PC-9 (cell line): ENCODE results near the gene IL6R. TPM values are rescaled to one million over a fixed set of nuclear protein-coding genes. Genes with fewer than 3 reads are reported as not detected.

Experiments
- BruUV-seq: library from RNA; stranded (reverse); fragments of 400-500 nt; replicated peaks from 2 replicates; lab custom pipeline; 2021; lab: Mats Ljungman, UMichigan
- CTCF ChIA-PET: fragments of 300-600 bp; sonication (Branson Sonifier 250); formaldehyde crosslinking; loops from one replicate; lab custom pipeline; 2022; ENCODE audit warnings: antibody characterized with exemption; lab: Charles Lee
- POLR2A ChIA-PET: fragments of 300-600 bp; sonication (Branson Sonifier 250); formaldehyde crosslinking; loops from one replicate; lab custom pipeline; 2022; ENCODE audit warnings: antibody characterized with exemption; ENCODE audit not compliant: unreplicated experiment; lab: Charles Lee
- DNase-seq, 2 experiments: peaks; one replicate each; pipeline versions ENCODE4 v3.0.0 to v3.0.0-alpha.2; 2015 to 2022; ENCODE audit warnings: mixed read lengths in 1 of 2
- H2AFZ ChIP-seq: fragments of 200-600 bp; sonication (generic); 2 replicates; pipeline ENCODE4 v1.8.1; 2017; ENCODE audit warnings: antibody characterized with exemption
- H3F3A ChIP-seq: fragments of 200-600 bp; sonication (generic); 2 replicates; pipeline ENCODE4 v1.8.1; 2017; ENCODE audit warnings: antibody characterized with exemption, mild to moderate bottlenecking, low read depth; ENCODE audit not compliant: insufficient read depth
- H3K27ac ChIP-seq: fragments of 200-600 bp; sonication (generic); 2 replicates; pipeline ENCODE4 v1.6.1; 2016; ENCODE audit warnings: mixed run types
- H3K27me3 ChIP-seq: fragments of 200-600 bp; sonication (generic); 2 replicates; pipeline ENCODE4 v1.6.1; 2016; ENCODE audit warnings: low read depth, mixed run types; ENCODE audit not compliant: insufficient read depth
- H3K36me3 ChIP-seq: fragments of 200-600 bp; sonication (generic); 2 replicates; pipeline ENCODE4 v1.6.1; 2016; ENCODE audit warnings: low read depth, mixed run types
- H3K4me1 ChIP-seq: fragments of 200-600 bp; sonication (generic); replicated peaks from 2 replicates; pipeline ENCODE4 v1.6.1; 2016; ENCODE audit warnings: mixed run types; ENCODE audit not compliant: insufficient read depth
- H3K4me2 ChIP-seq: fragments of 200-600 bp; sonication (generic); 2 replicates; pipeline ENCODE4 v1.6.1; 2017; ENCODE audit warnings: mixed run types
- H3K4me3 ChIP-seq: fragments of 200-600 bp; sonication (generic); 2 replicates; pipeline ENCODE4 v1.6.1; 2016; ENCODE audit warnings: mixed run types
- H3K79me2 ChIP-seq: fragments of 200-600 bp; sonication (generic); 2 replicates; pipeline ENCODE4 v1.6.1; 2017; ENCODE audit warnings: low read depth, mixed run types
- H3K9me2 ChIP-seq: fragments of 200-600 bp; sonication (generic); 2 replicates; pipeline ENCODE4 v1.8.1; 2017; ENCODE audit warnings: mild to moderate bottlenecking; ENCODE audit not compliant: insufficient read depth
- H3K9me3 ChIP-seq: fragments of 200-600 bp; sonication (generic); 2 replicates; pipeline ENCODE4 v1.8.1; 2016; ENCODE audit warnings: low read depth; ENCODE audit not compliant: insufficient read depth
- H4K20me1 ChIP-seq: fragments of 200-600 bp; sonication (generic); 2 replicates; pipeline ENCODE4 v1.8.1; 2017; ENCODE audit not compliant: insufficient read depth
- EZH2 ChIP-seq: fragments of 200-600 bp; sonication (generic); IDR thresholded peaks from 2 replicates; pipeline ENCODE4 v1.8.0; 2017; ENCODE audit warnings: antibody characterized with exemption, low read depth
- intact Hi-C: fragments of 100-400 bp; cut with micrococcal nuclease; formaldehyde crosslinking; loops from one replicate; pipeline ENCODE4 v1.10.0; 2022; ENCODE audit not compliant: unreplicated experiment
- total RNA-seq: library from RNA; stranded (reverse); gene quantifications from 2 replicates; pipeline ENCODE4 v1.2.3, GENCODE V29; 2021
- TF ChIP-seq, protein P1 (sequence below): fragments of 200-600 bp; sonication (generic); conservative IDR thresholded peaks from 2 replicates; pipeline ENCODE4 v1.6.1; 2017; ENCODE audit warnings: mixed run types, antibody characterized with exemption, mild to moderate bottlenecking, moderate library complexity

The IL6R gene
- total RNA-seq, 1 experiment from 2014 or later, result 3.2 TPM

DNA sequence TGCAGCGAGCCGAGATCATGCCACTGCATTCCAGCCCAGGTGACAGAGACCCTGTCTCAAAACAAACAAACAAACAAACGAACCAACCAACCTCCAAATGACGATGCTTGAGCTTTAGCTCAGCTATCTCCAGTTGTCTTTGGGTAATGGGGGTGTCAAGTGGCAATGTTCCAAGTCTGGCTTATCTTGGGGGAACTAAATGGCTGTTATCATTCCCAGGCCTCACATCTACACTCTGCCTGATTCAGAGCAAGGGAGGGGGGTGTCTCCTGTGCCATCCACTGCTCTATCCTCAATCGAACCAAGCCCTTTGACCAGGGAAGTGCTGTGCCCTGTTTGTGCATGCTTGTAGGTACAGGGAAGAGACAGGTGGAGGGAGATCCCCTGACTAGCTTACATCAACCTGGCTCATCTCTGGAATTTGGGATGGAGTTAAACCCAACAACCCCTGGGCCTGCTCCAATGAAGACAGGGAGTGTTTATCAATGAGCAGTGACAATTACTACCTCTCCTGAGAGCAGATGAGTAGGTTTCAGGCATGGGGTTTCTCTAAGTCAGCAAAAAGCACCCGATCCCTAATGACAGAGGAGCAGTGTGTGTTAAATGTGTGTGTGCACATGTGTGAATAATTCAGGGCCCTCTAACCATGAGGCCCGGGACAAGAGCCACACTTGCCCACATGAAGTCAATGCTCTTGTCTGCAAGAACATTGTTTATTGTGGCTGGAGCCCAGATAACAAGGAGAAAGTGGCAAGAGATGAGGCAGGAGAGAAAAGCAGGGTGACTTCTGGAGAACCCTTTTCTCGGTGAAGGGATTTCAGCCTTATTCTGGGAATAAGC lies 20.3 kb upstream of the IL6R start:
- Histone ChIP-seq H2AFZ (no peak overlapping the region), H3K27me3 (no peaks in the 10 kb centered on the region), H3K4me3 (no peak overlapping the region), H3K79me2 (no peaks in the 10 kb centered on the region), H4K20me1 (no peaks in the 10 kb centered on the region), H3K36me3 (no peaks in the 10 kb centered on the region), H3K4me1 (no peaks in the 10 kb centered on the region), H3K9me3 (no peaks in the 10 kb centered on the region), H3F3A (no peaks in the 10 kb centered on the region), H3K27ac (no peak overlapping the region), H3K9me2 (no peaks in the 10 kb centered on the region), H3K4me2 (no peak overlapping the region)
- no TSS peak for BruUV-seq
- POLR2A ChIA-PET, result no interaction called here
- DNase-seq, result no peak
- intact Hi-C loops, result no loop called here
- CTCF ChIA-PET, result no interaction called here
- no peak for TF ChIP-seq EZH2
- TF ChIP-seq, protein P1, sequence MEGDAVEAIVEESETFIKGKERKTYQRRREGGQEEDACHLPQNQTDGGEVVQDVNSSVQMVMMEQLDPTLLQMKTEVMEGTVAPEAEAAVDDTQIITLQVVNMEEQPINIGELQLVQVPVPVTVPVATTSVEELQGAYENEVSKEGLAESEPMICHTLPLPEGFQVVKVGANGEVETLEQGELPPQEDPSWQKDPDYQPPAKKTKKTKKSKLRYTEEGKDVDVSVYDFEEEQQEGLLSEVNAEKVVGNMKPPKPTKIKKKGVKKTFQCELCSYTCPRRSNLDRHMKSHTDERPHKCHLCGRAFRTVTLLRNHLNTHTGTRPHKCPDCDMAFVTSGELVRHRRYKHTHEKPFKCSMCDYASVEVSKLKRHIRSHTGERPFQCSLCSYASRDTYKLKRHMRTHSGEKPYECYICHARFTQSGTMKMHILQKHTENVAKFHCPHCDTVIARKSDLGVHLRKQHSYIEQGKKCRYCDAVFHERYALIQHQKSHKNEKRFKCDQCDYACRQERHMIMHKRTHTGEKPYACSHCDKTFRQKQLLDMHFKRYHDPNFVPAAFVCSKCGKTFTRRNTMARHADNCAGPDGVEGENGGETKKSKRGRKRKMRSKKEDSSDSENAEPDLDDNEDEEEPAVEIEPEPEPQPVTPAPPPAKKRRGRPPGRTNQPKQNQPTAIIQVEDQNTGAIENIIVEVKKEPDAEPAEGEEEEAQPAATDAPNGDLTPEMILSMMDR, result no peak

DNA sequence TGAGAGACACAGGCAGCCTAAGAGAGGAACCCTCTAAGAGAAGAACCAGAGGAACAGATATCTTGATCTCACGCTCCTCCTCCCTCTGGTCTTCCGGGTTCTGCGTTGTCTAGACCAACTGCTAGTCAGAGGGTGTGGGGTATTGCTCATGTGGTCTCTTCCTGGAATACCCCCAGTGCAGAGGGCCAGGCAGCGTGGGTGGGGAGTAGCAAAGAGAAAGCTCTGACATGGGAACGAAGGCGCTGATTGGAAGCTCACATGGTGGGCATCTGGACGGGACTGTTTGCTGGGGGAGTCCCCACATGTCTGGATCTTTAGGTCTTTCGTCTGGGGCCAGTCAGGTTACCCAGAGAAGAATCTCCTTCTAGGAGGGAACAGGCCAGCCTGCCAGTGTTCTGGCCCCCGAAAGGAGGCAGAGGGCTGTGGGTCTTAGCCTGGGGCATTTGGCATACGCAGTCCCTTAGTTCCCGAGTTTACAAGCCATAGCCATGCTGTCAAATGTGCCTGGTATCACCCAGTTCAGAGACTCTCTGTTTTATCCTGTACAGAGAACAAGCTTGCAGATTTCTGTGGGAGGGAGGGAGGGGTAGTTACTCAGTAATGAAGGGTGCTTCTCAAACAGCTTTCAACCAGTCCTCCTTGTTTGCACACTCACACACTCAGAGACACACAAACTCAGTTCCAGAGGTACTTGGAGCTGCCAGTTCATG lies 18.3 kb upstream of the IL6R start:
- H3K4me1 ChIP-seq, result no peaks in the 10 kb centered on the region
- BruUV-seq, result no TSS peak
- no peak overlapping the region for H3K4me3 ChIP-seq
- ChIA-PET CTCF (no interaction called here), POLR2A (no interaction called here)
- H3K9me2 ChIP-seq, result no peaks in the 10 kb centered on the region
- intact Hi-C loops, result no loop called here
- TF ChIP-seq, protein P1, result no peak
- no peak for TF ChIP-seq EZH2
- no peaks in the 10 kb centered on the region for H3K79me2 ChIP-seq
- no peaks in the 10 kb centered on the region for H3K36me3 ChIP-seq
- H3K27me3 ChIP-seq, result no peaks in the 10 kb centered on the region
- no peak overlapping the region for H3K27ac ChIP-seq
- no peak for DNase-seq
- no peaks in the 10 kb centered on the region for H3K9me3 ChIP-seq
- no peaks in the 10 kb centered on the region for H4K20me1 ChIP-seq
- no peak overlapping the region for H3K4me2 ChIP-seq
- H2AFZ ChIP-seq, result no peak overlapping the region
- no peaks in the 10 kb centered on the region for H3F3A ChIP-seq

DNA sequence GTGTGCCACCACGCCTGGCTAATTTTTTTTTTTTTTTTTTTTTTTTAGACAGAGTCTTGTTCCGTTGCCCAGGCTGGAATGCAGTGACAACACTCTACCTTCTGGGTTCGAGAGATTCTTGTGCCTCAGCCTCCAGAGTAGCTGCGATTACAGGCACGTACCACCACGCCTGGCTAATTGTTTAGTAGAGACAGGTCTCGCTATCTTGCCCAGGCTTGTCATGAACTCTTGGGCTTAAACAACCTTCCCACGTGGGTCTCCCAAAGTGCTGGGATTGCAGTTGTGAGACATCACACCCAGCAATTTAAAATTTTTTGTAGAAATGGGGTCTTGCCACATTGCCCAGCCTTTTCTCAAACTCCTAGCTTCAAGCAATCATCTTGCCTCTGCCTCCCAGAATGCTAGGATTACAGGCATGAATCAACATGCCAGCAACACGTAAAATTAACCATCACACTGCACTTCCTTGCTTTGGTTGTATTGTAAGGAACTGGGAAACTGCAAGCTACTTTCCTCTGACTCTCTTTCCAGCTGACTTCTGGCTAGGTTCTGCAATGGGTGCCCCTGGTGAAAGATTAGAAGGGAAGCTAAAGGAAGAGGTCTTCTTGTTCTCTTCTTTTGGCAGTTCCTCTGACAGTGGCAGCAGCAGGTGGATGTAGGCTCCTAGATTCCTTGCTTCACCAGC lies 13.9 kb upstream of the IL6R start:
- Histone ChIP-seq H3K4me3 (no peak overlapping the region), H3K36me3 (no peaks in the 10 kb centered on the region), H3K79me2 (no peaks in the 10 kb centered on the region), H3K4me1 (no peaks in the 10 kb centered on the region), H3K27ac (no peak overlapping the region), H4K20me1 (no peaks in the 10 kb centered on the region), H3K9me2 (no peaks in the 10 kb centered on the region), H3K4me2 (no peak overlapping the region), H3K27me3 (no peaks in the 10 kb centered on the region), H2AFZ (no peak overlapping the region), H3F3A (no peaks in the 10 kb centered on the region), H3K9me3 (no peaks in the 10 kb centered on the region)
- DNase-seq, result no peak
- intact Hi-C loops, result no loop called here
- no TSS peak for BruUV-seq
- TF ChIP-seq, protein P1, result no peak
- TF ChIP-seq EZH2, result no peak
- POLR2A ChIA-PET, result no interaction called here
- CTCF ChIA-PET, result no interaction called here
